GM18517 (cell line): ENCODE data around the gene ERC1.

Experiments used
- ATAC-seq: cut with Tn5 transposase; IDR thresholded peaks from one replicate; pipeline ENCODE4 v1.9.1; 2021; ENCODE audit warnings: mild to moderate bottlenecking, moderate library complexity; ENCODE audit not compliant: unreplicated experiment

Gene ERC1

GRCh38 chr12:990661-991349 lies at the start of gene ERC1:
Gene ERC1 (plus strand): TSS chr12:991223. CDS start chr12:1027904, 36,681 bp downstream.
- ATAC-seq = peak; percentile 77

DNA sequence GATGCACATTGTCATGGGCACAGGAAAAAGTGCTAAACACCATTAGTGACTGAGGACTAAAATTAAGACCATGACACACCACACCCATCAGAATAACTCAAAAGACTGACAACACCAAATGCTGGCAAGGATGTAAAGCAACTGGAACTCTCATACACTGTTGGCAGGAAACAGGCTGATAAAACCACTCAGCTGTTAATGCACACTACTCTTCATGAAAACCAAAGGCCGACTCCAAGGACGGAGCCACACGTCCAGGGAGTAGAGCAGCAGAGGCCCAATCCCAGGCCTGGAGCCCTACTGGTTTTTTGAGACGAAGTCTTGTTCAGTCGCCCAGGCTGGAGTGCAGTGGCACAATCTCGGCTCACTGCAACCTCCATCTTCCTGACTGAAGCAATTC lies 48.0 kb upstream of the ERC1 start:
- ATAC-seq = no peak

- ATAC-seq = no peak
Measured at GRCh38 chr12:944211-944610, 46.8 kb upstream of the ERC1 start.

GRCh38 chr12:946212-946611 lies 44.8 kb upstream of the ERC1 start:
- no peak for ATAC-seq

DNA sequence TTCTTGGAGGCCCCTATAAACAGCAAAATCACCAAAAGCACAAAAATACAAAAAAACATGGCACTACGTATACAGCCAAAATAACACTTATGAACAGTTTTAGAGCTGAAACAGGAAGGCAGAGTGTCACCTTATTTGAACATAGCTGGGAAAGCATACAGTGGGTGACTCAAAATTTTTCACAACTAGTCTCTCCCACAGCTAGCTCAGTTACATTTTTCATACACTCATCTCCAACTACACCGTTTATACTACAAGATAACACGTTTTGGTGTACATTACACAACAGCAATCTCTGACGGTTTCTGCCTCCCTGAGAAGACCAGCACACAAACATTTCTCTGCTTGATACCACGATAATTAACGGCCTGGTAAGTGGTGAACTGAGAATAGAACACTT lies 44.4 kb upstream of the ERC1 start:
- no peak for ATAC-seq

DNA sequence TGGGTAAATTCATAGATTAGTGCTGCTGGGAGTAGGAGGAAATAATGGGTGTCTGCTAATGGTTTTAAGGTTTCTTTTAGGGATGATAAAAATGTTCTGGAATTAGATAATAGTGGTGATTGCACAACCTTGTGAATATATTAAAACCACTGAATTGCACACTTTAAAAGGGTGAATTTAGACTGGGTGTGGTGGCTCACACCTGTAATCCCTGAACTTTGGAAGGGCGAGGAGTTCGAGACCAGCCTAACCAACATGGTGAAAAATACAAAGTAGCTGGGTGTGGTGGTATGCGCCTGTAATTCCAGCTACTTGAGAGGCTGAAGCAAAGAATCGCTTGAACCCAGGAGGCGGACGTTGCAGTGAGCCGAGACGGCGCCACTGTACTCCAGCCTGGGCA lies 42.8 kb upstream of the ERC1 start:
- no peak for ATAC-seq

DNA sequence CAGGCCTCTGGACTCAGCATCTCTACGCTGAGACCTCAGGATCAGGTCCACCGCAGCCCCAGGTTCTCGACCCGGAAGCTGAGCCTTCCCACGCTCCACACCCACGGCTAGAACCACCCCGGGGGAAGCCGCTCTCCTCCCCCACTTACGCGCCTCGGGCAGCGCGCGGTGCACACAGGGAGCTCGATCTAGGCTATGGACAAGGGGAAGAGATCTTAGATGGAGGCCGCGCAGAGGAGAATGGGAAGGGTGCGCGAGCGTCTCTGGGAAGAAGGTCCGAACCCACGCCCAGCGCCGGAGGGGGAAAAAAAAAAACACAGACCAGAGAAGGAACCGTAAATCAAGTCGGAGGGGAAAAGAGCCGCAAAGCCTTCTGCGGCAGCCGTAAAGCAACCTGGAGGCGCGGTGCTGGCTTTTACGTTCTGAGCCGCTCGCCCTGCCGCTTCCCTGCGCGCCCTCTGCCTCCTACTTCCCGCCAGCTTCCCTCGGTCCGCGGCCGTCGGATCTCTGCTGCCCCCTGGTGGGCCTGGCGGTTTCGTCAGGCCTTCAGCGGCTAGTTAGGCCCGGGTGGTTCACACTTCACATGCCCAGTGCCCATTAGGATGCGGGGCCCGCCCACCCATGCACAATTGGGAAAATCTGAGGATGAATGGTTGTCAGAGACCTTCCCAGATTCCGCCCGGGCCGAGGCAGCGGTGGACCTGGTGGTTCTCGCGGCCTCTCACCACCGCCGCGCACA lies 41.4 kb upstream of the ERC1 start, which contains the start of gene RAD52:
TSS of gene RAD52 (minus strand) at position 242 of the 739 bp plus-strand sequence. CDS start 16,636 bp downstream, outside the sequence.
- ATAC-seq = peak; percentile 87

DNA sequence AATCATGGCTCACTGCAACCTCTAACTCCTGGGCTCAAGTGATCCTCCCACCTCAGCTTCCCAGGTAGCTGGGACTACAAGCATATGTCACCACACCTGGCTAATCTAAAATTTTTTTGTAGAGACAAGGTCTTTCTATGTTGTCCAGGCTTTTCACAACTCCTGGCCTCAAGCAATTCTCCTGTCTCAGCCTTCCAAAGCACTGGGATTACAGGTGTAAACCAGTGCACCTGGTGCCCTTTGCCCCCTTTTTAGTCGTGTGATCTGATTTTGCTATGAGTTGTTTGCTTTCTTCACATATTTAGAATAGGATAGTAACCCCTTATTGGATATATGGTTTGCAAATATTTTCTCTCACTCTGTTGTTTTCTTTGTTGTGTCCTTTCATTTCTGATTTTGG lies 39.8 kb upstream of the ERC1 start:
- no peak for ATAC-seq

GRCh38 chr12:953776-954175 lies 37.2 kb upstream of the ERC1 start:
- no peak for ATAC-seq

- ATAC-seq = no peak
Measured at GRCh38 chr12:954741-955140, 36.3 kb upstream of the ERC1 start.

DNA sequence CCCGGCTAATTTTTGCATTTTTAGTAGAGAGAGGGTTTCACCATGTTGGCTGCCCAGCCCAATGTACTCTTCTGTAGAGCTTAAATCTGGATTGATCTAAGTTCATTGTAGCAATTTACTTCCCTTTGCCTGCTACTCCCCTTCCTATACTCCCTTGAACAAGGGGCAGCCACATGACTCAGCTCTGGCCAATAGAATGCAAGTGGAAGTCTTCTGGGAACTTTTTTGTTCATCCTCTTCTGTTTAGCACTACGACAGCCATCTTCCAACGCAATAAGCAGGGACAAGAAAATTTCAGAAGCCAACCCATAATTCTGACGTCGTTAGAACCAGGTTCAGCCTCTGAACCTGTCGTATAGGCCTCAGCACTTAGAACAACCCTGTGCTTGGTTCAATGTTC lies 35.1 kb upstream of the ERC1 start:
- ATAC-seq = no peak

DNA sequence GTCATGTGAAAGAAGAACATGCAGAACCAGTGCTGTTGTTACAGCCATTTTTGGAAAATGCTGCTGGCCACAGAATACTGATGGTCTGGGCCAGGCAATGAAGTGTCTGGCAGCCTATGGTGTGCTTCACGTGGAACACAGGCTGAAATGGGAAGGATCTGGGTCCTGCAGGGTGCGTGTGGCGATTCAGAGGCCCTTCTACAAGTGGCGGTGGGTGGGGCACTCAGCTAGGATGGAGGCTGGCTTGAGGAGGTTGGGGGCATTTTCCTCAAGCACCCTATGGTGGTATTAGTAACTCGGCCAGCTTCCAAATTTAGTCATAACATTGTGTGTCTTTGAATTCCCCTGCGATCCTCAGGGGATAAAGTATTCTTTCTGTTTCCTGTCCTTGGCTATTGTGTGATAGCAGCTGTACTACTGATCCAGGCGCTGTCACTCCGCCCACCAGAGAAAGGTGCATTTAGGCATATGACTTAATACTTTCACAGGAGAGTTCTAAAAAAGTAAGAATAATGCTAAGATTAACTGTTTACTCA lies 32.4 kb upstream of the ERC1 start:
- ATAC-seq = peak; percentile 77

- no peak for ATAC-seq
Measured at GRCh38 chr12:966724-967123, 24.3 kb upstream of the ERC1 start.

GRCh38 chr12:967641-968040 lies 23.4 kb upstream of the ERC1 start:
- ATAC-seq = no peak

DNA sequence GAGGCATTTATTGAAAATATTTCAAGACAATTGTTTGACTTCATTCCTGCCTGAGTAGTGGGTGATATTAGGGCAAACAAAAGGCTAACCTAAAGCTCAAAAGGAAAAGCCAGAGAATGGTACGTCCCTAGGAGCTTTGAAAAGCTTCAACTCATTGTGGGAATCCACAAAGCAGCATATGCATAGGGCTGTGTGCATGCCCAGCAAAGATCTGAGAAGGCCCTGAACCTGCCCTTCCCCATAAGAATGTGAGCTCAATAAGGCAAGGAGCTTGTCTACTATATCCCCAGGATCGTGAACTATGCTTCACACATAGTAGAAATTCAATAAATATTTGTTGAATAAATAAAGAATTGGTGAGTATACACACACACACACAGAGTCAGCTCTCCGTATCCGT lies 22.5 kb upstream of the ERC1 start:
- no peak for ATAC-seq

DNA sequence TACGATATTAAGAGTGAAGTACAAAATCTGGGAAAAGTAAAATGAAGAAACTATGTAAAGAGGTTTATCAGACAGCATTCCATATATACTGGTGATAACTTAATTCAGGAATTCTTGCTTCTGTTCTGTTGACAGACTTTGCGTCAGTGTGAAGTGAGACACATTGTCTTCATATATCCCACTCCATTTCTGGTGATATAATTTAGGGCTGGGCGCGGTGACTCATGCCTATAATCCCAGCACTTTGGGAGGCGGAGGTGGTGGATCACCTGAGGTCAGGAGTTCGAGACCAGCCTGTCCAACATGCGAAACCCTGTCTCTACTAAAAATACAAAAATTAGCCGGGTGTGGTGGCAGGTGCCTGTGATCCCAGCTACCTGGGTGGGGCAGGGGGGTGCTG lies 21.2 kb upstream of the ERC1 start:
- ATAC-seq = no peak

DNA sequence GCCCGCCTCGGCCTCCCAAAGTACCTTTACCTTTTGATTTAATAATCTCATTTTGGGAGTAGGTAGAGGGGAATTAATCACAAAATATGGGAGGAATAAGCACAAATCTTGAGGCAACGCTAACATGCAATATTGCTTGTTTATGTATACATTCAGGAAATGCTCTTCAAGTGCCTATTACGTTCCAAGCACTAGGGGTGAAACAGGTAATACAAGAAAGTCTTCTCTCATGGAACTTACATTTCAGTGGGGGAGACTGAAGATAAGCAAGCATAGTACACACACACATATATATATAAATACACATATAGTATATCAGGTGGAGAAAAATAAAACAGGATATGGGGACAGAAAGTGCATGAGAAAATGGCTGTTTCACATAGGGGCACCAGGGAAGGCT lies 19.0 kb upstream of the ERC1 start:
- no peak for ATAC-seq

DNA sequence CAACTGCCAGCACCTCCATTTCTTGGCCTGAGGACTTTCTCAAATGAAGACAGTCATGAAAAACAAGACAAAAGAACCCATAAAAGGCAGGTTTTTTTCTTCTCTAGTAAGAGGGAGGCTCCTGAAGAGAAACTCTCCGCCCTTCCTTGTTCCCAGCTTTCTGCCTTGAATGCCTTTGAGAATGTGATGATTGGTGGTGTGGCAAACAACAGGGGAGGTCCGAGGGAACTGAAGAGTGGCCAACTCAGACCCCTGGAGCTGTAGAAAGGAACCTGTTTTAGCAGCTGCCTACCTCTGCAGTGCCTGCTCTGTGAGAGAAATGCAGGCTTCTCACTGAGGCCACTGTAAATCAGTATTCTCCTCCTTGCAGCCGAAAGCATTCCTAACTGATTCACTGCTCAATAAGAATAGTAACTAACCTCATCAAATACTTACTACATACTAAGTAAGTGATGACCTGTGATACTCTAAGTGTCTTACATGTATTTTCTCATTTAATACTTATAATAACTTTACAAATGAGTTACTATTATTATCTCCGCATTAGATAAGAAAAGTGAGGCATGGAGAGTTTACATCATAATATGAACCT lies 16.7 kb upstream of the ERC1 start:
- ATAC-seq = no peak

DNA sequence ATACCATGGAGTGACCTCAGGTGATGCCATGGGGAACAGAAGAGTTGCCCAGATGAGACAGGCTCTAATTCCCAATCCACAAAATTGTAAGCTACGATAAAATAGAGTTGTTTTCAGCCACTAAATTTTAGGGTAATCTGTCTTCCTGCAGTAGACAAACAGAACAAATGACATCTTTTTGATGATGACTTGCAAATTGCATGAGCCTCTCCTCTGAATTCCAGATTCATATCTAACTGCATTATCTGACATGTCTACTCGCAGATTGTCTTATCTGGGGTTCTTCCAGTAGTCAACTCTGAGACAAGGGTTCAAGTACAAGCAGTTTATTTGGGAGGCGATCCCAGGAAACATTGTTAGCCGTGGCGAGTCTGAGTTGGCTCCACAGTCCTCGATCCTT lies 14.4 kb upstream of the ERC1 start:
- ATAC-seq = no peak

- ATAC-seq = no peak
Measured at GRCh38 chr12:977156-977555, 13.9 kb upstream of the ERC1 start.

DNA sequence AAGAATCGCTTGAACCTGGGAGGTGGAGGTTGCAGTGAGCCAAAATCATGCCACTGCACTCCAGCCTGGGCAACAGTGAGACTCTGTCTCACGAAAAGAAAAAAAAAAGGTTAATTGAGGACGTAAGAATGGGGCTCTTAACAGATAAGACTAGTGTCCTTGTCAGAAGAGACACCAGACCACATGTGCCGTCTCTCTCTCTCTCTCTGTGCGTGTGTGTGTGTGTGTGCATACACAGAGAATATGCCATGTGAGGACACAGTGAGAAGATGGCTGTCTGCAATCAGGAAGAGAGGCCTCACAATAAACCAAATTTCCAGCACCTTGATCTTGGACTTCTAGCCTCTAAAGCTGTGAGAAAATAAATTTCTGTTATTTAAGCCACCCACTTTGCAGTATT lies 11.7 kb upstream of the ERC1 start:
- ATAC-seq = no peak
